Hematopoietic multipotent progenitor cell treated with erythropoietin and hydrocortisone succinate and interleukin-3 and kit ligand, for 6 days (in vitro differentiated cells): ENCODE results near the gene PARD3B.

ENCODE experiments used
- DNase-seq: peaks from one replicate; pipeline ENCODE4 v3.0.0-alpha.2; 2015

PARD3B gene

GRCh38 chr2:205321231-205321630 lies 776.0 kb downstream of the PARD3B start:
- no peak for DNase-seq

- DNase-seq = peak; percentile 3
These were observed 778.7 kb downstream of the PARD3B start for GRCh38 chr2:205323929-205324328.

GRCh38 chr2:205324355-205324754 lies 779.1 kb downstream of the PARD3B start:
- DNase-seq = no peak

GRCh38 chr2:205333351-205333750 lies 788.1 kb downstream of the PARD3B start:
- no peak for DNase-seq

GRCh38 chr2:205337274-205337673 lies 792.0 kb downstream of the PARD3B start:
- DNase-seq = no peak

- no peak for DNase-seq
These were observed 792.9 kb downstream of the PARD3B start for GRCh38 chr2:205338156-205338555.

- DNase-seq = peak; percentile 3
These were observed 797.8 kb downstream of the PARD3B start for GRCh38 chr2:205343103-205343502.

- no peak for DNase-seq
These were observed 801.4 kb downstream of the PARD3B start for GRCh38 chr2:205346649-205347048.

GRCh38 chr2:205347899-205348298 lies 802.6 kb downstream of the PARD3B start:
- DNase-seq = no peak

- DNase-seq = no peak
These were observed 806.8 kb downstream of the PARD3B start for GRCh38 chr2:205352094-205352493.

GRCh38 chr2:205352593-205352992 lies 807.3 kb downstream of the PARD3B start:
- no peak for DNase-seq

- DNase-seq = no peak
These were observed 812.5 kb downstream of the PARD3B start for GRCh38 chr2:205357732-205358131.

- peak; percentile 17 for DNase-seq
These were observed 813.1 kb downstream of the PARD3B start for GRCh38 chr2:205358351-205358815.

GRCh38 chr2:205361272-205361671 lies 816.0 kb downstream of the PARD3B start:
- no peak for DNase-seq

GRCh38 chr2:205361970-205362369 lies 816.7 kb downstream of the PARD3B start:
- no peak for DNase-seq

- DNase-seq = no peak
These were observed 819.0 kb downstream of the PARD3B start for GRCh38 chr2:205364261-205364660.

- DNase-seq = no peak
These were observed 821.2 kb downstream of the PARD3B start for GRCh38 chr2:205366336-205367060.

- no peak for DNase-seq
These were observed 822.2 kb downstream of the PARD3B start for GRCh38 chr2:205367331-205367935.

- DNase-seq = no peak
These were observed 824.5 kb downstream of the PARD3B start for GRCh38 chr2:205369813-205370212.

GRCh38 chr2:205370726-205371125 lies 825.5 kb downstream of the PARD3B start:
- no peak for DNase-seq

- DNase-seq = no peak
These were observed 826.9 kb downstream of the PARD3B start for GRCh38 chr2:205372141-205372540.

GRCh38 chr2:205375461-205376448 lies 830.5 kb downstream of the PARD3B start:
- no peak for DNase-seq

GRCh38 chr2:205377324-205377723 lies 832.0 kb downstream of the PARD3B start:
- DNase-seq = no peak
